HPDE6-E6E7 (cell line): Measurements from ENCODE around the gene FBN1.

Source experiments
- DNase-seq: peaks from one replicate; pipeline ENCODE4 v3.0.0; 2011; ENCODE audit warnings: missing footprints; ENCODE audit errors: extremely low spot score

Gene FBN1

GRCh38 chr15:48645558-48646330 lies at the start of gene FBN1:
TSS of gene FBN1 (minus strand) at chr15:48645709. CDS start at chr15:48644769, 940 bp downstream.
- DNase-seq = peak; percentile 23

- no peak for DNase-seq
These were observed 48.0 kb upstream of the FBN1 start for GRCh38 chr15:48693484-48693883.

- DNase-seq = no peak
These were observed 43.0 kb upstream of the FBN1 start for GRCh38 chr15:48688493-48688892.

- DNase-seq = no peak
These were observed 38.7 kb upstream of the FBN1 start for GRCh38 chr15:48683991-48684765.

GRCh38 chr15:48682942-48683651 lies 37.6 kb upstream of the FBN1 start:
- DNase-seq = no peak

- DNase-seq = no peak
These were observed 35.8 kb upstream of the FBN1 start for GRCh38 chr15:48681353-48681752.

GRCh38 chr15:48680841-48681240 lies 35.3 kb upstream of the FBN1 start:
- DNase-seq = peak; percentile 33

GRCh38 chr15:48679952-48680351 lies 34.4 kb upstream of the FBN1 start:
- no peak for DNase-seq

- DNase-seq = no peak
These were observed 33.3 kb upstream of the FBN1 start for GRCh38 chr15:48678851-48679250.

GRCh38 chr15:48677821-48678220 lies 32.3 kb upstream of the FBN1 start:
- DNase-seq = no peak

- no peak for DNase-seq
These were observed 29.9 kb upstream of the FBN1 start for GRCh38 chr15:48675436-48675835.

- no peak for DNase-seq
These were observed 29.4 kb upstream of the FBN1 start for GRCh38 chr15:48674876-48675275.

GRCh38 chr15:48672206-48672605 lies 26.7 kb upstream of the FBN1 start:
- no peak for DNase-seq

- peak; percentile 57 for DNase-seq
These were observed 25.9 kb upstream of the FBN1 start for GRCh38 chr15:48671103-48672022.

GRCh38 chr15:48667701-48668100 lies 22.2 kb upstream of the FBN1 start:
- no peak for DNase-seq

GRCh38 chr15:48664436-48664835 lies 18.9 kb upstream of the FBN1 start:
- DNase-seq = no peak

GRCh38 chr15:48657950-48658591 lies 12.6 kb upstream of the FBN1 start:
- no peak for DNase-seq

- DNase-seq = no peak
These were observed 9.3 kb upstream of the FBN1 start for GRCh38 chr15:48654801-48655200.

- DNase-seq = no peak
These were observed 8.6 kb upstream of the FBN1 start for GRCh38 chr15:48653913-48654670.

- no peak for DNase-seq
These were observed 7.7 kb upstream of the FBN1 start for GRCh38 chr15:48653216-48653615.
